Omental fat pad (tissue), 4 donors: ENCODE data around the gene THRA. TPM values are rescaled to one million over a fixed set of nuclear protein-coding genes. Genes with fewer than 3 reads are reported as not detected.

ENCODE experiments used
- ATAC-seq: fragments of 150-250 bp; one replicate; pipeline ENCODE4 v1.9.1; 2016; ENCODE audit warnings: mild to moderate bottlenecking, moderate library complexity; ENCODE audit not compliant: low FRiP score
- DNase-seq: peaks from one replicate; pipeline ENCODE4 v3.0.0-alpha.2; 2019; ENCODE audit warnings: low spot score
- total RNA-seq, 4 donors: library from RNA; depleted of rRNA; stranded (reverse); fragments of >200 nt; gene quantifications; one replicate each; pipeline ENCODE4 v1.1.0, GENCODE V29; 2016
- TF ChIP-seq, protein P1 (sequence below), 3 donors: fragments of 450-650 bp; IDR thresholded peaks; one replicate each; pipeline ENCODE4 v1.5.1; 2016 to 2017; ENCODE audit warnings: antibody characterized with exemption in 3 of 3, mild to moderate bottlenecking in 3 of 3, moderate library complexity in 2 of 3

THRA gene
- total RNA-seq, 4 donors from 2014 or later = 35.7 to 87.2 (median 55.2) TPM

- TF ChIP-seq, protein P1, sequence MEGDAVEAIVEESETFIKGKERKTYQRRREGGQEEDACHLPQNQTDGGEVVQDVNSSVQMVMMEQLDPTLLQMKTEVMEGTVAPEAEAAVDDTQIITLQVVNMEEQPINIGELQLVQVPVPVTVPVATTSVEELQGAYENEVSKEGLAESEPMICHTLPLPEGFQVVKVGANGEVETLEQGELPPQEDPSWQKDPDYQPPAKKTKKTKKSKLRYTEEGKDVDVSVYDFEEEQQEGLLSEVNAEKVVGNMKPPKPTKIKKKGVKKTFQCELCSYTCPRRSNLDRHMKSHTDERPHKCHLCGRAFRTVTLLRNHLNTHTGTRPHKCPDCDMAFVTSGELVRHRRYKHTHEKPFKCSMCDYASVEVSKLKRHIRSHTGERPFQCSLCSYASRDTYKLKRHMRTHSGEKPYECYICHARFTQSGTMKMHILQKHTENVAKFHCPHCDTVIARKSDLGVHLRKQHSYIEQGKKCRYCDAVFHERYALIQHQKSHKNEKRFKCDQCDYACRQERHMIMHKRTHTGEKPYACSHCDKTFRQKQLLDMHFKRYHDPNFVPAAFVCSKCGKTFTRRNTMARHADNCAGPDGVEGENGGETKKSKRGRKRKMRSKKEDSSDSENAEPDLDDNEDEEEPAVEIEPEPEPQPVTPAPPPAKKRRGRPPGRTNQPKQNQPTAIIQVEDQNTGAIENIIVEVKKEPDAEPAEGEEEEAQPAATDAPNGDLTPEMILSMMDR (IDR thresholded peaks at IDR 0.05) = no peak
- DNase-seq = no peak
- ATAC-seq = no peak
Observed at GRCh38 chr17:40097087-40097486, 34.3 kb downstream of the THRA start.

- DNase-seq = no peak
- TF ChIP-seq, protein P1 (IDR thresholded peaks at IDR 0.05) = no peak
- peak; percentile 45 for ATAC-seq
Observed at GRCh38 chr17:40097931-40098845, 35.4 kb downstream of the THRA start.

GRCh38 chr17:40098846-40099618 is 36.3 kb downstream of the THRA start:
- TF ChIP-seq, protein P1 (IDR thresholded peaks at IDR 0.05) = no peak
- DNase-seq = peak; percentile 98
- ATAC-seq = peak; percentile 69

GRCh38 chr17:40099619-40100418 is 37.1 kb downstream of the THRA start:
- ATAC-seq (no peak), DNase-seq (no peak)
- TF ChIP-seq, protein P1 (IDR thresholded peaks at IDR 0.05) = no peak

DNA sequence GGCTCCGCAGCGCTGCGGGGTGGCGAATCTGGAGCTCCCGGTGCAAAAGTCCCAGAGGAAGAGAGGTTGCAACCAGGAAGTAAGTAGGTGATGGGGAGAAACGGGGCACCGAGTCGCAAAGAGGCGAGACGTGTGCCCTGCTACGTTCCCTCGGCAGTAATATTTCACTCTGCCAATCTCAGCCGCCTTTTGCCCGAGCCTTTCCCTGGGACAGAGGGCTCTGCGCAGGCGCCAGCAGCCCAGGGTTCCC is 37.6 kb downstream of the THRA start, which contains the start of gene NR1D1:
TSS of gene NR1D1 (minus strand) at position 171 of the 250 bp plus-strand sequence. CDS start 495 bp downstream, outside the sequence.
- TF ChIP-seq, protein P1 (IDR thresholded peaks at IDR 0.05) = no peak
- ATAC-seq = no peak
- no peak for DNase-seq

DNA sequence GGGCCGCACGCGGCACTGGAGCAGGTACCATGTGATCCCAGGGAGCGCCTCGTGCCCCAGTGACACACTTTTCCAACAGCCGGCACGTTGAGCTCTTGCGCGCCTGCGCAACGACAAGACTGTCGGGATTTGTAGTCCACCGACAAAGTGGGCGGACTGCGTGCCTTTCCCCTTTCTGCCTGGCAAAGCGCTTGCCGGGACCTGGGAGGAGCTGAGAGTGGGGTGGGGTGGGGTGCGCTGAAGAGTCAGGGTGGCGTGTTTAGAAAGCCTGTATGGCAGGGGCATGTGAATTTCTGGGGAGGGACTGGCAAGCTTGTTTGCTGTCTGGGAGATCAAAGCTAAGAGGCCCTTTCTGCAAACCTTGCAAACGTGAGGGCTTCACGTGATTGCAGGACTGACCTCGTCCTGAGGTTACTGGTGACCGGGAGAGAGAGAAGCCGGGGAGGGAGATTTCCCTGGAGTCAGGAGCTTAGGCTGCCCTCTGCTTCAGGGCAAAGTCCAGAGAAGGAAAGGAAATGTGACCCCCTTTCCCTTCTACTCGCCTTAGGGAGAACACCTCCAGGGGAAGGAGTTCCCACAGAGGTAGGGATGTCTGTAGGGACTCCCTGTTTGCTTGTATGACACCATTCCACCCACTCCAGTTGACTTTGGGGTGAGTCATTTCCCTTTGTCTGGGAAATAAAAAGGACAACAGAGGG is 38.1 kb downstream of the THRA start:
- ATAC-seq = peak; percentile 65
- peak; percentile 93 for DNase-seq
- TF ChIP-seq, protein P1 (IDR thresholded peaks at IDR 0.05) = no peak
